GM18868 (cell line): ENCODE measurements around the gene TMPRSS7.

ENCODE experiments used
- ATAC-seq: cut with Tn5 transposase; IDR thresholded peaks from one replicate; pipeline ENCODE4 v1.9.1; 2021; ENCODE audit warnings: mild to moderate bottlenecking, moderate library complexity; ENCODE audit not compliant: unreplicated experiment

Gene TMPRSS7

DNA sequence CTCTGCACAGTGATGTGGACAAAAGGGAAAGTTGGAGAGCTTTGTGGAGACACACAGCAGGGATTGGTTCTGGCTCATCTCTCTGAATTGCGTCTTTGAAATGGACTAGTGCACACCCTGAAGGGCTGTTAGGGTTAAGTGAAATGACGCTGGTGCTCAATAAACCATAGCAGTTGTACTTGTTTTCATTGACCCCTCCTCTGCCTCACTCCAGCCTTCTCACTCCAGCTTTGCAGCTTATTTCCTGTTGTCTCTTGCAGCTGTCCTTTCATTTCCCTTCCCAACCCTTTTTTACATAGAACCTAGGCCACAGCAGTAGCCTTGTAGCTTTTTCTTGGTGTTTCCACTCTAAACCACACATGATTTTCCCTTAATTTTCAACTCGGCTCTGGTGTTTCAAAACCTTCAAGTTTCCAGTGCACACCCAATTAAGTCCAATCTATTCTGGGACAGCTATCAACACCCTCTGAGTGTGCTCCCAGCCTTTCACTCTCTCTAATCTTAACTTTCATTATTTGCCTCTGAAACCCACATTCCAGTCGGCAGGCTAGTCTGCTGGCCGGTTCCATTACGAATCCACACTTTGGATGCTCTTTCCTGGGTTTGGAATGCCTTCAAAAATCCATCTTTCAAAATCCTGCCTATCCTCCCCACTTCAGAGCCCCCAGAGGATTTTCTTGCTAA lies 58.1 kb downstream of the TMPRSS7 start:
- ATAC-seq, result peak; percentile 50

DNA sequence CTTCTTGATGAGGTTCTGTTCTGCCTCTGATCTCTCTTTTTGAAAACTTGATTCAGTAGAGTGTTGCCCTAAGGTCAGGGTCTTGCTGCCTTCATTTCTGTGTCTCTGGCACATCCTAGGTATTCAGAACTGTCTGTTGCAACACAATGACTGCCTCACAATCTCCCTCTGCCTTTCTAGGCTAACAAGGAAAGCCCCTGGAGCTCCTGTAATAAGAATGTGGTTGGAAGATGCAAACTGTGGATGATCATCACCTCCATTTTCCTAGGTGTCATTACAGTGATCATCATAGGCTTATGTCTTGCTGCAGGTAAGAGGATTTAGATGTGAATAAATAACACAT lies 58.6 kb downstream of the TMPRSS7 start:
- no peak for ATAC-seq

DNA sequence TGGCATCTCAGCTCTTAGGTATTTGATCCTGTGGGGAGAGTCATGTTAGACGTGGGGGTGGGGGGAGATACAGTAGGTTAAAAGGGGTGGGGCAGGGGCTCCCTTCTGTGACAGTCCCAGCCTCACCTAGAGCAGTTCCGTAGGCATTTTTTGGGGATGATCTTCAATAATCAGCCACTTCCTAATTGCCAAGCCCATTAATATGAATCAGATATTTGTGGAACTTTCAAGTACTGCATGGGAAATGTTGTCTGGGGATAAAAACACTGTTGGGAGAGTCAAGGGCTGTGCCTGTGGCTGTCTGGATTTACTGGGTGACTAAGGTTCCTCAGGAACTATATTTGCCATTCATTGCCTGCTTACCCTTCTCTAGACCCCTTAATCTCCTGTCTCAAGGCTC lies 61.2 kb downstream of the TMPRSS7 start:
- no peak for ATAC-seq

DNA sequence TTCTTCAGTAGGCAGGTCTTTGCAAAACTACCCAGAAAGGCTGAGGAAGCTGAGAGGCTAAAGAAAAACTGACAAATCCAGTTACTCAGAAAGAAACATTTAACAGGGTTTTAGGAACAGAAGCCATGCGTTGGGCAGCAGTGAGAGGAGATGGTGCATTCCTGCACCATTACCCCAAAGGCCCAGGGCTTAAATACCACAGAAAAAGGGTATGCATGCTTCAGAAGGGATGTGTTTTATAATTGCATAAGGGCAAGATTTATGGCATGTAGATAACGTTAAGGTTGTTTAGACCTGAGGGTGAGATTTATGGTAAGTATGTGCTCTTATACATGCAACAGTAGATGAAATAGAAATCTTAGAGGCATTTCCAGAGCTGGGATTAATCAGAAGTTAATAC lies 61.6 kb downstream of the TMPRSS7 start:
- no peak for ATAC-seq

DNA sequence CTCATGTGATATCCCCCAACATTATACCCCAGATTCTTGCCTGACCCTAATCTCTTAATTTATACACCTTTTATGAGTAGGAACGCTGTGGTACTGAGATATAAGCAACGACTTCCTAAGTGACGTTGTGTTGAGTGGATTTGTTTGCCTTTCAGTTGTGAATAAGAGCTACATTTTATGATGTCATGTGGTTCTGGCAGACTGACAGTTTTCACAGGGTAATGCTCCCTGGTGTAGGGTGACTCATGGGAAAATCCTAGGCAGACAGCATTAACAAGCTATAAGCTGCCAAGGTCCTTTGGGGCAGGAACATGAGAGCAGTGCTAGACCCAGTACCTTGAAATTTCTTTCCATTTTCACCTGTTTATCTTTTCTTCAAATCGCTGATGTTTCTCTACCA lies 62.8 kb downstream of the TMPRSS7 start:
- ATAC-seq, result peak; percentile 85

DNA sequence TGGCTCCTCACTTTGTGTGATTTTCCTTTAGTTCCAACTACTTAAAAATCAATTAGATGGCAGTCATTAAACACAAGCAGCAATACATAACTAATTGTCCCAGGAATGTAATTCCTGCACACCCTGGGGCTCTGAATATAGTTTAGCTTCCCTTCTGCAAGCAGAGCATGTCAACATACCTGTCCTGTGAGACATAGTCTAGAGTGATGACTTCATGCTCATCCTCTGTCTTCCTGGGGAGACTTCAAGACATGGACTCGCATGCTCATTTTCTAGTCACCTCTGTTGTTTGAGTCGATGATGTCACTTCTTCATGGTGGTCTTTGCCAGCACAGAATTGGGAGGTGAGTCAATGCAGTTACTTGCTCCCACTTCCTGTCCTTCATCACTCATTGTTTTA lies 67.4 kb downstream of the TMPRSS7 start:
- ATAC-seq, result no peak

DNA sequence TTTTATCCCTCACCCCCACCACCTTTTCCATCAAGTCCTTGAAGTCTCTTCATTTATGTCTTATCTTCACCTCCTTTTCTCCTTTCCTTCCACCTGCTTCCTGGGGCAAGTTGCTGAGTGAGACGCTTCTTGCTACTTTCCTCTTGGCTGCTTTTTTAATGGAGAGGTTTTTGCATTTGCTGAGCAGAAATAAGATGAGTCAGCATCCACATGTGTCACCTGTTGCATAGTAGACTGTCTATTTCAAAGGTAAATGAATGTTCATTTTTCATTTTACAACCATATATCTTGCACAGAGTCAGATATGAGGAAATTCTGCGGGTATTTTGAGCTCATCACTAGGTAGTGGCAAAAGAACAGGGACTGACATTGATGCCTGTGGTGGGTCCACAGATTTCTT lies 70.2 kb downstream of the TMPRSS7 start:
- ATAC-seq, result no peak

DNA sequence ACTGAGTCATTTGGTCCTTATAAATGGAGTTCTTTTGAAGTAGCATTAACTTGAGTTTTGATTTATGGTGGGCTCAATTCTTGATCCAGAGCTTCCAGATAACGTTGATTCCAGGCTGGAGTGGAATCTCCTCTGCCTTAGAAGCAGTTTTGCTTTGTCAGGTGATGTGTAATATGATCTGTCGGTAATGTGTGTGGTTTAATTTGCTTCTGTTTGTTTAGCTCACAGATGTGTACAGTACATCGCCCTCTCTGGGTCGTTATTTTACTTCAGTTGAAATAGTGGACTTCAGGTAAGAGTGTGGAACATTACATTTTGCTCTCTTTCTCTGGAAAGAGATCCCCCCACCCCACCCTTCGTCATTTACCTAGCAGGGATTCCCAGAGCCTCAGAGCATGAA lies 74.8 kb downstream of the TMPRSS7 start:
- no peak for ATAC-seq

DNA sequence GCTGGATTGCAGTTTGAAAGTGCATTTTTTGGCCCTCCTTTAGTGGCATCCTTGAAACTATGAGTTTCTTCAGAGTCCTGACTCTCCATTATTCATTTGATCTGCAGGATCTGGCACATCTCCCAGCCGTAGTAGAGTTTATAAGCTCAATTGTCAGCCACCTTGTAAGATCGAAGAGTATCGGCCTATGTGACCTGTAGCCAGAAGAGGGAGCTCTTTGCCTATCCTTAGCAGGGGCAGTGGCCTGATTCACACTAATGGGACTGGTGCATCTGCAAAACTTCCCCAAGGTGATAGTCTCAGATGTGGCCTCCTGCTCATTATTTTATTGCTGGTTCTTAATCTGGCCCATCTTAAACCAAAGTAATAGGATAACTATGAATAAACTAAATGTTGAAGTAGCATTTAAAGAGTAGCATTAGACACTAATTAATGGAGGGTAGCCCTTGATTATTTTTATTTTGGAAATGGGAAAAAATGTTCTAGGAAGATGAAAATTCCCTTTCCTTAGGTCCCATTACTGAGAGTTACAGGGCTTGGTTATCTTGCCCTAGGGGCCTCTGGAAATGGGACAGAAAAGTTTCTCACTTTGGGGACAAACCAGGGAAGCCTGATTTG lies 77.4 kb downstream of the TMPRSS7 start:
- ATAC-seq, result peak; percentile 46

DNA sequence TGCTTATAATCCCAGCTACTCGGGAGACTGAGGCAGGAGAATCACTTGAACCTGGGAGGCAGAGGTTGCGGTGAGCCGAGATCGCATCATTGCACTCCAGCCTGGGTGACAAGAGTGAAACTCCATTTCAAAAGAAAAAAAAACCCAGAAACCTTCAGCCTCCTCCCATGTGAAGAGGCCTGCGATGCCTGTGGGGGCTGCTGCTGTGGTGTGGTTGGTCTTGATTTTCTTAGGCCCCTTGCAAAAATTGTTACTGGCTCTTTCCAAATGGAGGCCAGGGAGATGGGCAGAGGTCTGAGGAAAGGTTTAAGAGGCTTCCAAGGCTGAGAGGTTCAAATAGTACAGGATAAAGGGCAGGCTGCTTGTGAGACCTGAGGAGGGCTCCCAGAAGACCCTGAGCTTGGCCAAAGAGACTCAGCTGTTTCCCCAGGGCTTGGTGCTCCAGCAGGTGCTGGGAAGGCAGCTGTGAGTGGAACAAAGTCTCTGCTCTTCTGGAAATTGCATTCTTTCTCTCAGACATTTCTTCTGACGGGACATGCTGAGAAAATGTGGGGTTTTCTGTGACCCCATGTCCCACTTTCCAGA lies 80.1 kb downstream of the TMPRSS7 start:
- ATAC-seq, result peak; percentile 30

DNA sequence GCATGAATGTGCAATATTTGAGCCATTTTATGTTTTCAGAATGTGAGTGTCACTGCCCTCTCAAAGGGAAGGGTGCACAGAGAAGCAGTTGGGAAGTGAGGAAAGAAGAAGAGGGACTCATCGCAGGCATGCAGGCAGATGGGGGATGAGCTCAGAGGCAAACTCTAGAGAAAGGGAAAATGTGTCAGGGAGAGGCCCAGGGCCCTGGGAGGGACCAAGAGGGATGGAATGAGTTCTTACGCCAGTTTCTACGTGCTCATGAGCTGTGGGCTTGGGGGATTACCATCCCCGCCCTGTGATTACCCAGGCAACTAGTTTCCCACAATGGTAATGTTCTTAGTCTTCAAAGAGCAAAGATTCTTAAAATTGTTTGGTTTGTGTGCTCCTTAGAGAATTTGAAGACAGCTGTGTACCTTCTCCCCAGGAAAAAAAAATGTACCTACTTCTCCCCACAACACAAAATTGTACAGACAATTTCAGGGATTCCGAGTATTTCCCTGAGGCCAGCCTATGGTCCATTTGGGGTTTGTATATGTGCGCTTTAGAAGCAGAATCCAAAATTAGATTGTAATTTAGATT lies 80.7 kb downstream of the TMPRSS7 start:
- ATAC-seq, result peak; percentile 45

DNA sequence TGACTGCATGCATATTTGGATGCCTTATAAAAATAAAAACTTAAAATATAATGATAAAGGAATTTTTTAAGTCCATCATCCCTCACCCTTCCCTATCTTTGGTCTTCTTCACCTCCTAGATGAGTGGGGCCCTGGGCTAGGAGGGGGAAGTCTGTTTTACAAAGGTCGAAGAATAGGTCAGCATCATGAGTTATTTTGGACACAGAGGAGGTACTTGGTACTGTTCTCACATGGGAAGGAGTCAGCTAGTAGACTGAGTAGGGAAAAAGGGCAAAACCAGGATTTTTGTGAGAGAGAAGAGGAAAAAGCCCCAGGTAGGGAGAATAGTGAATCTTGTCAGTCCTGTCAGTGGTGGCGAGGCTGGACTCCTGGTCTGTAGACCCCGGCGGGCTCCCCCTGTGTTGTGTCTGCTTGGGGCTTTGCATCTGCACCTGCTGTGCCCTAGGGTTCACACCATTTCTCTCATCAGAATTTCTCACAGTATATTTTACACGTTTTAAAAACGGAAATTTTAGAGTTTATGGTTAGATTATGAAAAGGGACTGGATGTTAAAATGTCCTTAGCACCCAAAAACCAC lies 81.4 kb downstream of the TMPRSS7 start:
- ATAC-seq, result no peak

DNA sequence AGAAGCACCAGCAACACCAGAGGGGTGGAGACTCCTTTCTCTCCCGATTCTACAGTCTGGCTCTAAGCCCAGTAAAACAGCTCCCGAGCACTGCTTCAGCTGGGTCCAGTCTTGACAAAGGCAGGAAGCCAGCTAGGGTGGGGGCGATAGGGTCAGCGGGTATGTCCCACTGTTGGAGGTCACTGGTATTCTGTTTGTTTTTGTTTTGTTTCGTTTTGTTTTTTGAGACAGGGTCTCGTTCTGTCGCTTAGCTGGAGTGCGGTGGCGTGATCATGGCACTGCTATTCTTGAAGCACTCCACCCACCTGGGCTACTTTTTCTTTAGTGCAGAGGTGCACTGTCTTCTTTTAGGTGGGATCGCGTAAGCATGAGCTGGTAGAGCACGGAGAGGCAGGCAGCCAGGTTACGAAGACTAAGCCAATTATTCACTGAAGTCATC lies 82.2 kb downstream of the TMPRSS7 start:
- ATAC-seq, result no peak

DNA sequence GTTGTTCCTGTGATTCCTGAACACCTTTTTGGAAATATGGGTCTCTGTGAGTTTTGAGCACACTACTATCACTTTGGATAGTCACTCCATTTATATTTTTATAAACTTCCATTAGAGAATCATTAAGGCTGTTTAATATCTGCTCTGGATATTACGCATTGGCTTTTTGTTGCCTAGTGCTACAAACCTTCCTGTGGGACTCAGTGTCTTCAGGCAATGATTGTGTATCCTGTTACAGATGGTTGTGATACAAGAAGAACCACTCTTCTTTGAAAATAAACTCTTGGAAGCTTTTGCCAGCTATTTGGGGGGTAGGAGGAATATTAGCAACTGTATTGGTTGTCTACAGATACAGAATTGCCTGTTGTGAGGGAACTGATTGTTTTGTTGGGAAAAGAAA lies 82.9 kb downstream of the TMPRSS7 start:
- no peak for ATAC-seq

DNA sequence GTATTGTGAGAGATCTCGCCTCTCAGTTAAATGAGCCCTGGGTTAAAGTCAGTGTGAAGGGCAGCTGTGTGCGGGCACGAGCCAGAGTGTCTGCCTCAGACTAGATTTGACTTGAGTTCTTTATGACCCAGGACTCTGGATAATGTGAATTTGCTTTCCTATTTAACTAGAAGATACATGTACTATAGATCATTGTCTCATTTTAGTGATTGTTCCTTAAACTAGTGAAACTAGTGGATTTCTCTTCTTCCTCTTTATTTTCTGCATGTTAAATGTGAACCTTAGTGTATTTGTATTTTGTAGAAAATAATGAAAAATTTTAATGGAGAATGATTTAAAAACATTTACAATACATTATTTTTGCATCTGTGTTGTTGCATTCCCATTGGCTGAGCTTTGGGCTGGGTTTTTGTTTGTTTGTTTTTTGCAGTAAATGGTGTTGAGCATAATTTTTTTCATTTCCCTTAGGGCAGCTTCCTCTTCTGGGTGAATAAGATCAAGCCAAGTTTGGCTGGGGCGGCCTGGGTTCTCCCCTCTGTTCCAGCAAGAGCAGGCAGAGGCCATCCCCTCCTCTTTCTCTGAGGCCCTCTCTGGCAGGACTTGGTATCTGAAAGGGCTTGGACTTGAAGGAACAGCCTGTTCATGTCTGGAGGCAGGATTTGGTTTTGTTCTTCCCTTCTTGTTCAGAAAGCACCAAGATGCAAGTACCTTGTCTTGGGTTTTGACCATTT lies 83.5 kb downstream of the TMPRSS7 start:
- peak; percentile 26 for ATAC-seq

DNA sequence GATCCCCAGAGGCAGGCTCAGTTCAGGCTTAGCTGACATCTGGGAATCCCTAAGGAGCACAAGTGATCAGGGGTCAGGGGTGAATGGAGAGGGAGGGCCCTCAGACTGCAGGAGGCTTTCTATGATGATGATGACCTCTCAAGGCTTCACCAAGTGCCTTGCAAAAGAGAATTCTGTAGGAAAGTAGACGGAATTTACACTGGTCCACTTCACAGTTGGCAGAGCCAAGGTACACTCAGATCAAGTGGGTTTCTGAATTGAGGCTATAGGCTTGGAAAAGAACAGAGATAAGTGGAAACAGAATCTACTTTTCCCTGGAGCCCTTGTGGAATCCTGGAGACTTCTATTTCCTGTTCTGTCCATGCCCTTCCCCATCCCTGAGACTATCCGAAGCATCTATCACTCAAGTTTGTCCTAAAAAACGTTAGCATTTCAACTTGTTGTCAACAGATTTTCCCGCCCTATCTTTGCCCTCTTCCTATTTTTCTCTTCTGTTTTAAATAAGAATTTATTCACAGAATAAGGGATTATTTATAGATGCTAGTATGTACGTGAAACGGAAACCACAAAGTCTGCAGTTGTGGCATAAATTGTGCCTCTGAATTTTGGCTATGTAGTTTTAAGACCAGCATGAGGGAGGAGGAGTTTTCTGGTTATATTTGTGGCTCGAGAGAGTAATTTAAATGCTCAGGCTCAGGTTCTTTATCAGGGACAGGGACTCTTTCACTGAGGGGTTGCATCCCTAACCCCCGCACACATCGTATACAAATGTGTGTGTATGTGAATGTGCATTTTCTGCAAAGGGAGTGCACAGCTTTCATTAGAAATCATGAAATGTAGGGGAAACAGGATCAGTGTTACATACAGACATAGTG lies 85.7 kb downstream of the TMPRSS7 start:
- no peak for ATAC-seq

DNA sequence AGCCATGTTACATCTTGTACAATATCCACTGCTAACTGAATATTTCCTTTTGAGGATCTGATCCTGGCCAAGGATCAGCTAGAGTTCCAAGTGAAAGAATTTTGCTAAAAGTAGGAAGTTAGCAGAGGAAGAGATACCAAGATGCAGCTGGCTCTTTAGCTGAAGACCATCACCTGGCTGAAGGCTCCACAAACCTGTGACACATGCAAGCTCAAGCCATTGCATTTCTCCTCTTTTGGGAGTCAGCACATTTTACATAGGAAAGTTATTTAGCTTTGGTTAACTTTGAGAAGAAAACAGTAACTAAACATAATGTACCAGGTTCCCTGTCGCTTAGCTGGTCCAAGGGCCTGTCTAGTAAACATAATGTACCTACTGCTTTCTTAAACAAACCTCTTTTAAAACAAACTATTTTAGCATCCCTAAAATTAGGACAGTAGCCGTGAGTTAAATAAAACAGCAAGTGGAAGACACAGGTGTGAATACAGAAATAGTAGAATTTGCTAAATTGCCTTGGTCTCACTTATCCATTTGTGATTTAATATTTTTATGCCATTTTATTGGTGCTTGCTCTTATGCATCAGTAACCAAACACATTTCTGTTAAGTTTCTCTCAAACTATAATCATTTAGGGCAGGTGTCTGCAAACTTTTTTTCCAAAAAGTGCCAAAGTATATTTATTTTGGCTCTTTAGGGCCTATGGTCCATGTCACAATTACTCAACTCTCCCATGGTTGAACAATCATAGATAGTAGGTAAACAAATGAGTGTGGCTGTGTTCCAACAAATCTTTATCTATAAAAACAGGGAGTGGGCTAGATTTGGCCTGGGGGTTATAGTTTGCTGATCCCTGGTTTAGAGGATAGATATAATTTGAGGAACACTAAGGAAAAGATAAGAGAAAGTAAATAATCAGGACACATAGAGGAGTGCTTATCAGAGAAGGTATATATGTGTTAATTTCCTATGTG lies 87.3 kb downstream of the TMPRSS7 start:
- ATAC-seq, result no peak

DNA sequence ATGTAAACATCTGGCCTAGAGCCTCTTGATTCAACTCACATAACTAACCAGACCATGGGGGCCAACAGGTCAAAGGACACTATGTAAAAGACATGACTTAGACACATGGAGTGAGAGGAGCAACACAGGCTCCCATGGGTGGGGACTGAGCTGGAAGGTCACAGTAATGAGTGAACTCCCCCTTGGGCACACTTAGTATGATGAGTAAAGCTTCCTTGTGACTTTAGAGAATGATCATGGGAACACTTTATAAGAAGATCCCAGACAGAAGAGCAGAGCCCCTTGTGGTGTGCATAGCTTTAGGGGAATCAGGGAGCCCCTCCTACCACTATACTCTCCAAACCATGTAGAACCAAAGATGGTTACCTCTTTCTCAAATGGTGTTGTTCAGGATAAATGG lies 88.3 kb downstream of the TMPRSS7 start:
- ATAC-seq, result no peak

DNA sequence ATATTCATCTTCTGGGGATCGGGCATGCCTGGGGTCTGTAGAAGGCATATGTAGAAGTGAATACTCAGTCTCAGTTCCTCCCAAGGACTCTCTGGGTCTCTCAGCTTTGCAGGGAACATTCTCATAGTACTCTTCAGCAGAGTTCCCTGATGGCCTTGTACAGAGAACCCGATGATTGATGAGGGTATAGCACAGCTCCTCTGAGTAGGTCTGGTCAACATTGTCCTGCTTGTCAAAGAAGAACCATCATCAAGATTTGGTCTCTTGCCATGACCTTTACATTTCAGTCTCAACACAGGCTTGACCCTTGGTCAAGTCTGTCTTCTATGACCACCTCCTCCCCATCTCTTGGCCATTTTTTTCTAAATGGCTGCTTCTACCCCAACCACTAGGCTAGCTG lies 89.0 kb downstream of the TMPRSS7 start:
- peak; percentile 64 for ATAC-seq
